Hepatocyte (in vitro differentiated cells): Measurements from ENCODE around the gene PCDHGB4. TPM values are rescaled to one million over a fixed set of nuclear protein-coding genes. Genes with fewer than 3 reads are reported as not detected.
"Not testable (repeated sequence)": the region's sequence is repeated elsewhere in the genome, so short reads cannot be mapped to it uniquely, and the experiment has no call there.

Experiments used
- DNase-seq: peaks from one replicate; pipeline ENCODE4 v3.0.0-alpha.2; 2016; ENCODE audit warnings: low spot score
- H2AFZ ChIP-seq: fragments of 200-600 bp; sonication (generic); 2 replicates; pipeline ENCODE4 v1.6.0; 2016; ENCODE audit warnings: antibody characterized with exemption, mild to moderate bottlenecking
- H3K27ac ChIP-seq: fragments of 200-600 bp; sonication (generic); 2 replicates; pipeline ENCODE4 v1.5.1; 2016; ENCODE audit warnings: mild to moderate bottlenecking
- H3K27me3 ChIP-seq: fragments of 200-600 bp; sonication (generic); 2 replicates; pipeline ENCODE4 v1.6.1; 2016
- H3K36me3 ChIP-seq: fragments of 200-600 bp; sonication (generic); replicated peaks from 2 replicates; pipeline ENCODE4 v1.5.1; 2016; ENCODE audit warnings: low read depth; ENCODE audit not compliant: insufficient read depth
- H3K4me1 ChIP-seq: fragments of 200-600 bp; sonication (generic); 2 replicates; pipeline ENCODE4 v1.5.1; 2016; ENCODE audit warnings: mild to moderate bottlenecking, moderate library complexity; ENCODE audit not compliant: insufficient read depth
- H3K4me2 ChIP-seq: fragments of 200-600 bp; sonication (generic); 2 replicates; pipeline ENCODE4 v1.6.0; 2016
- H3K4me3 ChIP-seq: fragments of 200-600 bp; sonication (generic); 2 replicates; pipeline ENCODE4 v1.5.1; 2016; ENCODE audit warnings: mild to moderate bottlenecking
- H3K79me2 ChIP-seq: fragments of 200-600 bp; sonication (generic); 2 replicates; pipeline ENCODE4 v1.6.0; 2017; ENCODE audit warnings: mild to moderate bottlenecking
- H3K9me2 ChIP-seq: fragments of 200-600 bp; sonication (generic); replicated peaks from 2 replicates; pipeline ENCODE4 v1.6.0; 2017; ENCODE audit warnings: mild to moderate bottlenecking; ENCODE audit not compliant: insufficient read depth
- H3K9me3 ChIP-seq: fragments of 200-600 bp; sonication (generic); 2 replicates; pipeline ENCODE4 v1.5.1; 2016; ENCODE audit warnings: low read depth, mild to moderate bottlenecking
- H4K20me1 ChIP-seq: fragments of 200-600 bp; sonication (generic); 2 replicates; pipeline ENCODE4 v1.6.0; 2016; ENCODE audit warnings: mild to moderate bottlenecking; ENCODE audit not compliant: insufficient read depth, poor library complexity, severe bottlenecking
- CTCF ChIP-seq: fragments of 200-600 bp; sonication (generic); IDR thresholded peaks from 2 replicates; pipeline ENCODE4 v1.5.1; 2016; ENCODE audit warnings: antibody characterized with exemption, mild to moderate bottlenecking; ENCODE audit not compliant: poor library complexity
- EZH2 ChIP-seq: fragments of 200-600 bp; sonication (generic); IDR thresholded peaks from 2 replicates; pipeline ENCODE4 v1.6.1; 2016; ENCODE audit warnings: antibody characterized with exemption, mild to moderate bottlenecking, borderline replicate concordance
- EZH2phosphoT487 ChIP-seq: fragments of 200-600 bp; sonication (generic); IDR thresholded peaks from one replicate; pipeline ENCODE4 v1.6.1; 2018; ENCODE audit warnings: antibody characterized with exemption, mild to moderate bottlenecking, low read depth, moderate library complexity; ENCODE audit not compliant: unreplicated experiment, severe bottlenecking
- WGBS: methylation state at CpG from one replicate; pipeline ENCODE4 v1.1.6; 2016; ENCODE audit warnings: low lambda C conversion rate; ENCODE audit errors: missing lambda C conversion rate; 5-methylcytosine and 5-hydroxymethylcytosine counted together
- polyA plus RNA-seq: library from polyadenylated mRNA; unstranded; fragments of >200 nt; fragmentation: Nextera tagmentation; extraction: Ambion mirVana; gene quantifications from 2 replicates; pipeline ENCODE4 v1.2.1, GENCODE V29; 2016
- total RNA-seq: library from RNA; depleted of rRNA; stranded (reverse); fragments of >200 nt; gene quantifications from 2 replicates; pipeline ENCODE4 v1.2.3, GENCODE V29; 2014

PCDHGB4 gene
- total and polyA plus RNA-seq, 2 experiments from 2014 or later = 17.9 to 20.0 TPM

DNA sequence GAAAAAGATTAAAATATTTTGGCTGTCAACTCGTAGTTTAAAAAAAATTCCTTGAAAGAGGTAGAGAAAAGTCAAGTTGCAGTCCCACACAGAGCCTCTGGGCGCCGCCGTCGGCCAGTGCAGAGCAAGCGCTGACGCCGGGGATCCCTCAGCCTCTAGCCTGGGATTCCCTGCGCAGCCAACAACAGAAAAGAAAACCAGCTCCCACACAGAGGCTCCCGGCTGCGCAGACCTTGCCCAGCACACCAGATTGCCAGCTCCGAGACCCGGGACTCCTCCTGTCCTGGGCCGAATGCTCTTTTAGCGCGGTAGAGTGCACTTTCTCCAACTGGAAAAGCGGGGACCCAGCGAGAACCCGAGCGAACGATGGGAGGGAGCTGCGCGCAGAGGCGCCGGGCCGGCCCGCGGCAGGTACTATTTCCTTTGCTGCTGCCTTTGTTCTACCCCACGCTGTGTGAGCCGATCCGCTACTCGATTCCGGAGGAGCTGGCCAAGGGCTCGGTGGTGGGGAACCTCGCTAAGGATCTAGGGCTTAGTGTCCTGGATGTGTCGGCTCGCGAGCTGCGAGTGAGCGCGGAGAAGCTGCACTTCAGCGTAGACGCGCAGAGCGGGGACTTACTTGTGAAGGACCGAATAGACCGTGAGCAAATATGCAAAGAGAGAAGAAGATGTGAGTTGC is 30.1 kb downstream of the PCDHGB4 start, which contains the start of gene PCDHGB7:
Gene PCDHGB7 (plus strand): TSS at position 184 of the 679 bp plus-strand sequence. CDS start 183 bp downstream, at position 367.
- peak; percentile 83 for DNase-seq
- TF ChIP-seq CTCF = peak; percentile 67
- 7% methylated on average over 45 of the region's 47 CpGs for WGBS

GRCh38 chr5:141419074-141419880 is 31.8 kb downstream of the PCDHGB4 start:
- Histone ChIP-seq H3K27me3 (no peaks in the 10 kb centered on the region), H2AFZ (no peak overlapping the region), H3K4me3 (no peak overlapping the region), H3K9me3 (peaks cover 63% of the 10 kb centered on the region), H3K79me2 (peaks cover 10% of the 10 kb centered on the region), H3K4me2 (no peak overlapping the region), H3K27ac (no peak overlapping the region), H3K9me2 (no peaks in the 10 kb centered on the region), H3K36me3 (peaks cover 8% of the 10 kb centered on the region), H4K20me1 (no peaks in the 10 kb centered on the region), H3K4me1 (no peaks in the 10 kb centered on the region)
- WGBS = over 99% methylated on average over 72 of the region's 74 CpGs
- TF ChIP-seq EZH2phosphoT487 (no peak), CTCF (no peak), EZH2 (no peak)
- DNase-seq = no peak

More for the DNA sequence above, 30.1 kb downstream of the PCDHGB4 start, which contains the start of gene PCDHGB7:
- not testable (repeated sequence) for H3K4me1 ChIP-seq, H3K79me2 ChIP-seq, H3K9me2 ChIP-seq, H2AFZ ChIP-seq, H3K36me3 ChIP-seq, H3K27me3 ChIP-seq, H4K20me1 ChIP-seq
- H3K4me3 ChIP-seq = peak within 1 kb of the TSS; percentile 22
- H3K4me2 ChIP-seq = peak within 1 kb of the TSS; percentile 66
- H3K27ac ChIP-seq = peak within 1 kb of the TSS; percentile 21
- H3K9me3 ChIP-seq = peaks cover 55% of the 10 kb centered on the region

GRCh38 chr5:141420855-141421488 is 33.5 kb downstream of the PCDHGB4 start, which contains the start of gene PCDHGA11:
TSS of gene PCDHGA11 (plus strand) at chr5:141421051. CDS start at chr5:141421228, 177 bp downstream.
- no peaks in the 10 kb centered on the region for H3K9me2 ChIP-seq
- peaks cover 14% of the 10 kb centered on the region for H3K36me3 ChIP-seq
- H3K9me3 ChIP-seq = peaks cover 74% of the 10 kb centered on the region
- peak within 1 kb of the TSS; percentile 60 for H3K4me2 ChIP-seq
- peak; percentile 52 for DNase-seq
- no peak within 1 kb of the TSS for H2AFZ ChIP-seq
- H3K27me3 ChIP-seq = no peaks in the 10 kb centered on the region
- H3K27ac ChIP-seq = no peak within 1 kb of the TSS
- no peaks in the 10 kb centered on the region for H3K4me1 ChIP-seq
- peak within 1 kb of the TSS; percentile 29 for H3K4me3 ChIP-seq
- TF ChIP-seq EZH2 (no peak), CTCF (peak; percentile 32)
- 51% methylated on average over 42 of the region's 42 CpGs for WGBS
- no peaks in the 10 kb centered on the region for H4K20me1 ChIP-seq
- peaks cover 13% of the 10 kb centered on the region for H3K79me2 ChIP-seq
